HL-60 (cell line): ENCODE measurements around the gene COP1.

Experiments
- DNase-seq, 2 experiments: peaks; one replicate each; pipeline ENCODE4 v3.0.0-alpha.2; 2010 to 2020; ENCODE audit warnings: low read depth in 1 of 2, low spot score in 1 of 2
- H3K27ac ChIP-seq: fragments of 250-450 bp; sonication (Bioruptor Pico); replicated peaks from 2 replicates; pipeline ENCODE4 v1.5.1; 2020; ENCODE audit warnings: mild to moderate bottlenecking, moderate library complexity
- H3K27me3 ChIP-seq: fragments of 250-450 bp; sonication (Bioruptor Pico); 2 replicates; pipeline ENCODE4 v1.5.1; 2021; ENCODE audit warnings: mild to moderate bottlenecking, moderate library complexity; ENCODE audit not compliant: insufficient read depth, poor library complexity, severe bottlenecking
- H3K4me3 ChIP-seq: replicated peaks from 2 replicates; pipeline ENCODE4 v1.5.1; 2011; ENCODE audit warnings: mild to moderate bottlenecking, control low read depth, low read length; ENCODE audit not compliant: insufficient read depth
- GABPA ChIP-seq: IDR thresholded peaks from 2 replicates; pipeline ENCODE4 v1.6.1; 2012; ENCODE audit warnings: low read depth
- POLR2AphosphoS5 ChIP-seq: IDR thresholded peaks from 2 replicates; pipeline ENCODE4 v1.6.1; 2012; ENCODE audit warnings: low read depth
- REST ChIP-seq: IDR thresholded peaks from 2 replicates; pipeline ENCODE4 v1.6.1; 2012; ENCODE audit warnings: low read depth; ENCODE audit not compliant: insufficient replicate concordance
- SPI1 ChIP-seq: IDR thresholded peaks from 2 replicates; pipeline ENCODE4 v1.6.1; 2012; ENCODE audit warnings: low read depth, mild to moderate bottlenecking, borderline replicate concordance
- TF ChIP-seq, protein P1 (sequence below): IDR thresholded peaks from one replicate; pipeline ENCODE4 v1.5.1; 2011; ENCODE audit warnings: low read length, control low read depth, inconsistent platforms; ENCODE audit not compliant: insufficient read depth

Gene COP1

DNA sequence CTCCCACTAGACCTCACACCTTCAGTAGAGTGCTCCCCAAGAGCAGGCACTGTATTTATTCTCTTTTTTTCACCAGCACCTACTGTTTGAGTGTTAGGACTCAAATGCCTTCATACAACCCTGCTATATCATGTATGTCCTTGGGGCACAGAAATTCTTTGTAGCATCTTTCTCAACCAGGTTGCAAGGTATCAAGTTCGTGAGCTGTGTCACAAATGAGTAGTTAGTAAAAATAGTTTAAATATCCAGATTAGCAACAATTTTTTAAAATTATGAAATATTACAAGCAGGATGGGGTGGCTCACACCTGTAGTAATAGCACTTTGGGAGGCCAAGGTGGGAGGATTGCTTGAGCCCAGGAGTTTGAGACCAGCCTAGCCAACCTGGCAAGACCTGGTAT lies 311.1 kb downstream of the COP1 start:
- TF ChIP-seq, protein P1, sequence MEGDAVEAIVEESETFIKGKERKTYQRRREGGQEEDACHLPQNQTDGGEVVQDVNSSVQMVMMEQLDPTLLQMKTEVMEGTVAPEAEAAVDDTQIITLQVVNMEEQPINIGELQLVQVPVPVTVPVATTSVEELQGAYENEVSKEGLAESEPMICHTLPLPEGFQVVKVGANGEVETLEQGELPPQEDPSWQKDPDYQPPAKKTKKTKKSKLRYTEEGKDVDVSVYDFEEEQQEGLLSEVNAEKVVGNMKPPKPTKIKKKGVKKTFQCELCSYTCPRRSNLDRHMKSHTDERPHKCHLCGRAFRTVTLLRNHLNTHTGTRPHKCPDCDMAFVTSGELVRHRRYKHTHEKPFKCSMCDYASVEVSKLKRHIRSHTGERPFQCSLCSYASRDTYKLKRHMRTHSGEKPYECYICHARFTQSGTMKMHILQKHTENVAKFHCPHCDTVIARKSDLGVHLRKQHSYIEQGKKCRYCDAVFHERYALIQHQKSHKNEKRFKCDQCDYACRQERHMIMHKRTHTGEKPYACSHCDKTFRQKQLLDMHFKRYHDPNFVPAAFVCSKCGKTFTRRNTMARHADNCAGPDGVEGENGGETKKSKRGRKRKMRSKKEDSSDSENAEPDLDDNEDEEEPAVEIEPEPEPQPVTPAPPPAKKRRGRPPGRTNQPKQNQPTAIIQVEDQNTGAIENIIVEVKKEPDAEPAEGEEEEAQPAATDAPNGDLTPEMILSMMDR = no peak
- TF ChIP-seq SPI1 (no peak), POLR2AphosphoS5 (no peak), GABPA (no peak), REST (no peak)
- no peak for DNase-seq
- Histone ChIP-seq H3K27me3 (no peaks in the 10 kb centered on the region), H3K27ac (no peak overlapping the region), H3K4me3 (no peak overlapping the region)
